Measurements from ENCODE around the gene GOLT1B. TPM values are rescaled to one million over a fixed set of nuclear protein-coding genes. Genes with fewer than 3 reads are reported as not detected.

GOLT1B gene
- total RNA-seq, 1 experiment from 2014 or later, result 46.1 TPM

DNA sequence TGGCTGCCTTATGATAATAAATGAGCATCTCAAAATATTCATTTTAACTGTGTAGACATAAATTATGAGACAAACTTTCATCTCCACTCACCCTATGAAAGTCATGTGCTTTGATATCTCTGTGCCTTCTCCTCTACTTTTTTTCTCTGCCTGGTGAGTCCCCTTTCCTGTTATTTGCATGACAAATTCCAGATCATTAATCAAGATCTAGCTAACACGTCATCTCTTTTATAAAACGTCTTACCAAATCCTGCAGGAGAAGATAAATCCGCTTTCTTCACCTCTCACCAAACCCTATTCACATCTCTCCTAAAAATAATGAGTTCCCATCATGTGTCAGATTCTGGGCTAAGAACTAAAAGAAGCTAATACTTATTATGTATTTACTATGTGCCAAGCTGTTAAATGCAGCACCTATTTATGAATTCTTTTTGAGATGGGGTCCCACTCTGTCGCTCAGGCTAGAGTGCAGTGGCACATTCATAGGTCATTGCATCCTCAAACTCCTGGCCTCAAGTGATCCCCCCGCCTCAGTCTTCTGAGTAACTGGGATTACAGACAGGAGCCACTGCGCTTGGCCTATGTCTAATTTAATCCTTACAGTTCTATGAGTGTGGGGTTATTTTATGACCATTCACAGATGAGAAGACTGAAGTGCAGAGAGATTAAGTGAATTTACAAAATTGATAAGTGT is 51.2 kb downstream of the GOLT1B start:
- Histone ChIP-seq H4K91ac (ENCODE audit: insufficient read length, low read depth, low read length) (no peak overlapping the region), H3K27me3 (ENCODE audit: insufficient read depth, low read length) (no peaks in the 10 kb centered on the region), H3K56ac (ENCODE audit: insufficient read length, low read depth, low read length) (no peak overlapping the region), H3K4ac (ENCODE audit: low read depth, low read length) (no peak overlapping the region), H3K18ac (ENCODE audit: insufficient read length, low read depth, low read length) (no peak overlapping the region), H4K5ac (ENCODE audit: insufficient read length, low read depth, low read length) (no peak overlapping the region), H3K79me1 (ENCODE audit: insufficient read depth, low read depth, low read length, poor library complexity, severe bottlenecking) (no peaks in the 10 kb centered on the region), H3K4me1 (ENCODE audit: insufficient read depth, low read length) (no peaks in the 10 kb centered on the region), H3K23me2 (ENCODE audit: insufficient read length, low read depth, low read length, poor library complexity, severe bottlenecking) (no peaks in the 10 kb centered on the region), H3K27ac (ENCODE audit: insufficient read length, low read depth, low read length) (no peak overlapping the region), H3K79me2 (ENCODE audit: insufficient read depth, low read length) (no peaks in the 10 kb centered on the region), H2AK5ac (ENCODE audit: insufficient read length, low read length) (no peak overlapping the region), H2BK5ac (ENCODE audit: insufficient read length, low read length) (no peak overlapping the region), H3K4me2 (ENCODE audit: insufficient read depth, insufficient read length, low read length) (no peak overlapping the region), H2AFZ (ENCODE audit: low read length) (no peak overlapping the region), H3K9ac (ENCODE audit: extremely low read depth, insufficient read length, low read length) (no peak overlapping the region), H3K9me3 (ENCODE audit: control insufficient read depth, low read depth, low read length) (no peaks in the 10 kb centered on the region), H2BK120ac (ENCODE audit: low read depth, low read length, poor library complexity, severe bottlenecking) (no peak overlapping the region), H2BK12ac (ENCODE audit: insufficient read length, low read depth, low read length) (no peak overlapping the region), H3T11ph (ENCODE audit: low read length) (no peak overlapping the region), H2BK20ac (ENCODE audit: low read depth, low read length, poor library complexity, severe bottlenecking) (no peak overlapping the region), H3K23ac (ENCODE audit: insufficient read length, low read depth, low read length) (no peak overlapping the region), H3K14ac (ENCODE audit: insufficient read depth, low read length) (no peak overlapping the region), H4K20me1 (ENCODE audit: control insufficient read depth, insufficient read depth, insufficient read length) (no peaks in the 10 kb centered on the region), H4K8ac (replicated peaks; ENCODE audit: insufficient read length, low read depth, low read length) (no peak overlapping the region), H2BK15ac (ENCODE audit: low read depth, low read length) (no peak overlapping the region)
- no peaks in the 10 kb centered on the region for H3K4me1 Mint-ChIP-seq
- TF ChIP-seq, protein P1, sequence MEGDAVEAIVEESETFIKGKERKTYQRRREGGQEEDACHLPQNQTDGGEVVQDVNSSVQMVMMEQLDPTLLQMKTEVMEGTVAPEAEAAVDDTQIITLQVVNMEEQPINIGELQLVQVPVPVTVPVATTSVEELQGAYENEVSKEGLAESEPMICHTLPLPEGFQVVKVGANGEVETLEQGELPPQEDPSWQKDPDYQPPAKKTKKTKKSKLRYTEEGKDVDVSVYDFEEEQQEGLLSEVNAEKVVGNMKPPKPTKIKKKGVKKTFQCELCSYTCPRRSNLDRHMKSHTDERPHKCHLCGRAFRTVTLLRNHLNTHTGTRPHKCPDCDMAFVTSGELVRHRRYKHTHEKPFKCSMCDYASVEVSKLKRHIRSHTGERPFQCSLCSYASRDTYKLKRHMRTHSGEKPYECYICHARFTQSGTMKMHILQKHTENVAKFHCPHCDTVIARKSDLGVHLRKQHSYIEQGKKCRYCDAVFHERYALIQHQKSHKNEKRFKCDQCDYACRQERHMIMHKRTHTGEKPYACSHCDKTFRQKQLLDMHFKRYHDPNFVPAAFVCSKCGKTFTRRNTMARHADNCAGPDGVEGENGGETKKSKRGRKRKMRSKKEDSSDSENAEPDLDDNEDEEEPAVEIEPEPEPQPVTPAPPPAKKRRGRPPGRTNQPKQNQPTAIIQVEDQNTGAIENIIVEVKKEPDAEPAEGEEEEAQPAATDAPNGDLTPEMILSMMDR (conservative IDR thresholded peaks at IDR 0.05), result no peak
- H3K27ac Mint-ChIP-seq, result no peak overlapping the region
- no peaks in the 10 kb centered on the region for H3K36me3 Mint-ChIP-seq (ENCODE audit: insufficient read depth in 1 of 3, low read depth in 3 of 3)
- no peak for DNase-seq
- H3K4me3 Mint-ChIP-seq, result no peak overlapping the region
- WGBS (ENCODE audit: extremely low coverage, insufficient read length, low lambda C conversion rate), result 100% methylated on average over 2 of the region's 6 CpGs
- no peaks in the 10 kb centered on the region for H3K27me3 Mint-ChIP-seq (ENCODE audit: low read depth)
- no peaks in the 10 kb centered on the region; a peak in 3 of 5 replicates for H3K9me3 Mint-ChIP-seq
